SU-DHL-6 (cell line): ENCODE measurements around the gene OLFM4.
"Not testable (repeated sequence)": the region's sequence is repeated elsewhere in the genome, so short reads cannot be mapped to it uniquely, and the experiment has no call there.

Experiments
- H2AFZ ChIP-seq: fragments of 200-600 bp; sonication (generic); 2 replicates; pipeline ENCODE4 v1.6.1; 2014; ENCODE audit warnings: low read depth, mild to moderate bottlenecking, moderate library complexity, mixed read lengths, antibody characterized with exemption, low read length; ENCODE audit not compliant: severe bottlenecking
- H3F3A ChIP-seq: fragments of 200-600 bp; shearing (Covaris generic); 2 replicates; pipeline ENCODE4 v1.6.0; 2016; ENCODE audit warnings: antibody characterized with exemption, mild to moderate bottlenecking; ENCODE audit not compliant: insufficient read depth
- H3K27ac ChIP-seq: fragments of 200-600 bp; sonication (generic); 2 replicates; pipeline ENCODE4 v1.5.1; 2016; ENCODE audit warnings: low read depth, mild to moderate bottlenecking, low read length, moderate library complexity, mixed read lengths
- H3K27me3 ChIP-seq: fragments of 200-600 bp; sonication (generic), shearing (Covaris generic); 2 replicates; pipeline ENCODE4 v1.6.0; 2014; ENCODE audit warnings: mild to moderate bottlenecking, low read length
- H3K36me3 ChIP-seq: fragments of 200-600 bp; sonication (generic); 2 replicates; pipeline ENCODE4 v1.6.1; 2014; ENCODE audit warnings: mild to moderate bottlenecking, low read length, mixed read lengths
- H3K4me2 ChIP-seq: fragments of 300-600, 200-600 bp; shearing (Covaris generic), sonication (generic); 2 replicates; pipeline ENCODE4 v1.6.0; 2014; ENCODE audit warnings: low read length, low read depth, mild to moderate bottlenecking; ENCODE audit not compliant: poor library complexity, severe bottlenecking
- H3K4me3 ChIP-seq: fragments of 200-600 bp; sonication (generic); 2 replicates; pipeline ENCODE4 v1.5.1; 2014; ENCODE audit warnings: antibody characterized with exemption, low read length, mild to moderate bottlenecking, mixed read lengths; ENCODE audit not compliant: insufficient read depth, poor library complexity, severe bottlenecking
- H3K79me2 ChIP-seq: fragments of 200-600 bp; sonication (generic); 2 replicates; pipeline ENCODE4 v1.6.1; 2014; ENCODE audit warnings: mild to moderate bottlenecking, low read length, moderate library complexity; ENCODE audit not compliant: insufficient read depth
- H3K9ac ChIP-seq: fragments of 200-600 bp; sonication (generic); 2 replicates; pipeline ENCODE4 v1.7.0; 2014; ENCODE audit warnings: mild to moderate bottlenecking, low read length
- H3K9me2 ChIP-seq: fragments of 200-600 bp; sonication (generic); replicated peaks from 2 replicates; pipeline ENCODE4 v1.6.1; 2014; ENCODE audit warnings: low read length; ENCODE audit not compliant: insufficient read depth
- H3K9me3 ChIP-seq: fragments of 200-600 bp; sonication (generic); 2 replicates; pipeline ENCODE4 v1.6.1; 2014; ENCODE audit warnings: low read length, mixed read lengths; ENCODE audit not compliant: insufficient read depth
- H4K20me1 ChIP-seq: fragments of 200-600 bp; sonication (generic); 2 replicates; pipeline ENCODE4 v1.6.1; 2014; ENCODE audit warnings: low read depth, mild to moderate bottlenecking, antibody characterized with exemption, low read length, moderate library complexity, mixed read lengths
- EZH2phosphoT487 ChIP-seq: fragments of 200-600 bp; sonication (generic), shearing (Covaris generic); conservative IDR thresholded peaks from 2 replicates; pipeline ENCODE4 v1.6.1; 2018; ENCODE audit warnings: mild to moderate bottlenecking, antibody characterized with exemption, low read length, moderate library complexity, mixed read lengths
- TF ChIP-seq, protein P1 (sequence below): fragments of 200-600 bp; sonication (generic); IDR thresholded peaks from one replicate; pipeline ENCODE4 v1.5.1; 2017; ENCODE audit warnings: antibody characterized with exemption, mild to moderate bottlenecking, low read length, moderate library complexity; ENCODE audit not compliant: insufficient read depth, poor library complexity, severe bottlenecking

The OLFM4 gene

DNA sequence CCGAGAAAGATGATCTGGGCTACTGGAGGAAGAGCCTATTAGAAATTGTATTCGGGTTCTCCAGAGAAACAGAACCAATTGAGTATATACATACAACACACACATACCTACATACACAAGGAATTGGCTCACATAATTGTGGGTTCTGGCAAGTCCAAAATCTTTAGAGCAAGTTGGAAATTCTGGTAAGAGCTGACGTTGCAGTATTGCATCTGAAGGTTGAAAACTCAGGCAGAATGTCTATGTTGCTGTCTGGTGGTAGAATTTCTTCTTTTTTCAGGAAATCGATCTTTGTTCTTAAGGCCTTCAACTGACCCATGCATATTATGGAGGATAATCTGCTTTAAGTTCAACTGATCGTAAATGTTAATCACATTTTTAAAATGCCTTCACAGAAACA lies 15.5 kb upstream of the OLFM4 start:
- Histone ChIP-seq H3K27ac (no peak overlapping the region), H3K9me2 (no peaks in the 10 kb centered on the region), H3K9me3 (no peaks in the 10 kb centered on the region; the same call in 1 of the 2 replicates), H3F3A (no peaks in the 10 kb centered on the region), H3K4me2 (no peak overlapping the region), H3K36me3 (no peaks in the 10 kb centered on the region), H3K4me3 (no peak overlapping the region), H3K79me2 (no peaks in the 10 kb centered on the region), H4K20me1 (no peaks in the 10 kb centered on the region), H3K27me3 (no peaks in the 10 kb centered on the region), H3K9ac (no peak overlapping the region), H2AFZ (no peak overlapping the region)
- TF ChIP-seq, protein P1, sequence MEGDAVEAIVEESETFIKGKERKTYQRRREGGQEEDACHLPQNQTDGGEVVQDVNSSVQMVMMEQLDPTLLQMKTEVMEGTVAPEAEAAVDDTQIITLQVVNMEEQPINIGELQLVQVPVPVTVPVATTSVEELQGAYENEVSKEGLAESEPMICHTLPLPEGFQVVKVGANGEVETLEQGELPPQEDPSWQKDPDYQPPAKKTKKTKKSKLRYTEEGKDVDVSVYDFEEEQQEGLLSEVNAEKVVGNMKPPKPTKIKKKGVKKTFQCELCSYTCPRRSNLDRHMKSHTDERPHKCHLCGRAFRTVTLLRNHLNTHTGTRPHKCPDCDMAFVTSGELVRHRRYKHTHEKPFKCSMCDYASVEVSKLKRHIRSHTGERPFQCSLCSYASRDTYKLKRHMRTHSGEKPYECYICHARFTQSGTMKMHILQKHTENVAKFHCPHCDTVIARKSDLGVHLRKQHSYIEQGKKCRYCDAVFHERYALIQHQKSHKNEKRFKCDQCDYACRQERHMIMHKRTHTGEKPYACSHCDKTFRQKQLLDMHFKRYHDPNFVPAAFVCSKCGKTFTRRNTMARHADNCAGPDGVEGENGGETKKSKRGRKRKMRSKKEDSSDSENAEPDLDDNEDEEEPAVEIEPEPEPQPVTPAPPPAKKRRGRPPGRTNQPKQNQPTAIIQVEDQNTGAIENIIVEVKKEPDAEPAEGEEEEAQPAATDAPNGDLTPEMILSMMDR: no peak
- no peak for TF ChIP-seq EZH2phosphoT487

DNA sequence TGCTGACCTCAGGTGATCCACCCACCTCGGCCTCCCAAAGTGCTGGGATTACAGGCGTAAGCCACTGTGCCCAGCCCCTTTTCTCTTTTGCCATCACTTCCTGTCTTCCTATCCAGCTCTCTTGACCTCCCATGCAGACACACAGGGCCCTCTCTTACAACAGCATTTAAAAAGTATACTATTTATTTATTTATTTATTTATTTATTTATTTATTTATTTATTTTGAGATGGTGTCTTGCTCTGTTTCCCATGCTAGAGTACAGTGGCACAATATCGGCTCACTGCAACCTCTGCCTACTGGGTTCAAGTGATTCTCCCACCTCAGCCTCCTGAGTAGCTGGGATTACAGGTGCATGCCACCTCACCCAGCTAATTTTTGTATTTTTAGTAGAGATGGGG lies 14.6 kb upstream of the OLFM4 start:
- H3F3A ChIP-seq, H3K36me3 ChIP-seq, H3K9me2 ChIP-seq, H3K4me2 ChIP-seq, H3K79me2 ChIP-seq, H3K9me3 ChIP-seq, H3K27me3 ChIP-seq, H3K4me3 ChIP-seq, H4K20me1 ChIP-seq, H2AFZ ChIP-seq, H3K27ac ChIP-seq, H3K9ac ChIP-seq: not testable (repeated sequence)

DNA sequence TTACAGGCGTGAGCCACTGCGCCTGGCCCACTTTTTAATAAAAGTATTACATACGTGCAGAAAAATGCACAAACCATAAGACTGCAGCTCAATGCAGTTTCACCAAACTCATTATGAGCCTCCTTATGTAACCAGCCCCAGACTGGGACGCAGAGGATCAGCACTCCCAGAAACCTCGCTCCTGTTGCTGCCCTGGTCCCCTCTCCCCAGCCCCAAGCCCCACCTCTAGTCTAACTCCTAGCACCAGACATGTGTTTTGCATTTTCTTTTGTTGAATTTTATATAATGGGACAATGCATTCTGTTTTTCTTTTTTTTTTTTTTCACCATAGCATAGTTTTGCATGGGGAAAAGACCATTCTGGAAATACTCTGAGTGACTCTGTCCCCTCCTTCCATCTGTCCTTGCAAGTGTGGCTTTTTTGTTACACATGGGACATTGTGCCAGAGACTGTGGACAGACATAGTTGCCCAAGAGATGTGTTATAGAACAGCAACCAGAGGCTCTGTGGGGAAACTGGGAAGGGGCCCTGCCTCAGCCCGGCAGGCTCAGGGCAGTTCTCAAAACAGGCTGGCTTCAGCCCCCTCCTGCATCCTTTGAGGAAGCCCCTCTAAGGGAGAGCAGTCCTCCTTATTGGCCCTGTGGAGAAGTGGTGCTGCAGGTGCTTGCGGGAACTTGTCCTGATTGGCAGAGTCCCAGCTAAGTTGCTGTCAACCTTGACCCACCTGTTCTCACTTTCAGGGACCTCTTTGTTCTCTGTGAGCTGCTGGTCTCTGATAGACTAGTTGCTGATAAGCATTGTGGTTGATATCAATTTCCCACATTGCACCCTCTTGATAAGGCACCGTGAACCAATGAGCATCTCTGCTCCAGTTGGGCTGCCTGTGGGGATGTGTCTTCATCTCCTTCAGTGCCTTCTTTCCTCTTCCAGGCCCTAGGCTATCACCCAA lies 13.8 kb upstream of the OLFM4 start:
- Histone ChIP-seq H3F3A (no peaks in the 10 kb centered on the region), H3K27ac (no peak overlapping the region), H3K4me2 (no peak overlapping the region), H3K9ac (no peak overlapping the region), H2AFZ (no peak overlapping the region), H3K36me3 (no peaks in the 10 kb centered on the region), H3K27me3 (no peaks in the 10 kb centered on the region), H3K9me3 (no peaks in the 10 kb centered on the region; the same call in 1 of the 2 replicates), H4K20me1 (no peaks in the 10 kb centered on the region), H3K79me2 (no peaks in the 10 kb centered on the region), H3K9me2 (no peaks in the 10 kb centered on the region), H3K4me3 (no peak overlapping the region)
- TF ChIP-seq, protein P1: no peak
- TF ChIP-seq EZH2phosphoT487: no peak

DNA sequence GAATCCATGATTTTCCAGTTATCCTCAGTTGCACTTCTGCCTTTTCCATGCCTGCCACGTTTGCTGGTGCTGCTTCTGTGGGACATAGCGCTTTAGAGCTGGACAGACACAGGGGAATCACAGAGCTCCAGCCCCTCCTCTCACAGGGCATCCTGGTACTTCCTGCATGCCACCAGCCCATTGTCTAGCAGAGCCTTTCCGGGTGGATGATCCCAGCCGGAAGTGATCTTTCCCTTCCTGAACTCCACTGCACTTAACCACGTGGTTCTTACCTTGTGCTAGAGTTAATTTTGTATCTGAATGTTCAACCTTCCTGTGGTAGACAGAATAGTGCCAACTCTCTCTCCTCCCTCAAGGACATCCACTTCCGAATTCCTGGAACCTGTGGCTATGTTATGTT lies 12.6 kb upstream of the OLFM4 start:
- Histone ChIP-seq H3K9me3 (no peaks in the 10 kb centered on the region), H3K79me2 (no peaks in the 10 kb centered on the region), H2AFZ (no peak overlapping the region), H3K4me3 (no peak overlapping the region), H3K27ac (no peak overlapping the region), H3K9ac (no peak overlapping the region), H3K36me3 (no peaks in the 10 kb centered on the region), H3K9me2 (no peaks in the 10 kb centered on the region), H4K20me1 (no peaks in the 10 kb centered on the region), H3F3A (no peaks in the 10 kb centered on the region), H3K4me2 (no peak overlapping the region), H3K27me3 (no peaks in the 10 kb centered on the region)
- TF ChIP-seq, protein P1: no peak
- TF ChIP-seq EZH2phosphoT487: no peak
